DND-41 (cell line): ENCODE data around the gene SLC25A42.

Experiments
- EZH2 ChIP-seq: IDR thresholded peaks from 3 replicates; pipeline ENCODE4 v1.6.1; 2012; ENCODE audit warnings: borderline replicate concordance, low read depth, mild to moderate bottlenecking, moderate library complexity, low read length, inconsistent platforms; ENCODE audit not compliant: severe bottlenecking
- TF ChIP-seq, protein P1 (sequence below): IDR thresholded peaks from 2 replicates; pipeline ENCODE4 v1.5.1; 2012; ENCODE audit warnings: borderline replicate concordance, low read length, moderate library complexity, mild to moderate bottlenecking; ENCODE audit not compliant: poor library complexity, severe bottlenecking; ENCODE audit errors: extremely low read depth

DNA sequence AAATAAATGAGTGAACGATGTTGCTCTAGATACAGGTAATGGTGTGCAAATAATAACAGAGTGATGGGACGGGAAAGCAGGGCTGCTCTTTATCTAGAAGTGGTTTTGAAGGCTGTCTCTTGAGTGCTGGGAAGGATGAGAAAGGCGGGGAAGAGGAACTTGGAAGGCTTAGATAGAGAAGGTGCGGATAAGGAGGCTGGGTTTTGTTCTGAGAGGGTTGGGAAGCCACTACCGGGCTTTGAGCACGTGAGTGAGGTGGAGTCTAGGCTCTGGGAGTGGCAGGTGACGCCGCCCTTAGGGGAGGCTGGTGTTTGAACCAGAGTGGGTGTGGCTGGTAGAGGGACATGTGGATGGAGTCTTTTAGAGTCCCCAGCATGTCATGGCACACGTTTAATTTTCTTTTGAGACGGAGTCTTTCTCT, 29.6 kb upstream of the SLC25A42 start:
- no peak for TF ChIP-seq EZH2
- TF ChIP-seq, protein P1, sequence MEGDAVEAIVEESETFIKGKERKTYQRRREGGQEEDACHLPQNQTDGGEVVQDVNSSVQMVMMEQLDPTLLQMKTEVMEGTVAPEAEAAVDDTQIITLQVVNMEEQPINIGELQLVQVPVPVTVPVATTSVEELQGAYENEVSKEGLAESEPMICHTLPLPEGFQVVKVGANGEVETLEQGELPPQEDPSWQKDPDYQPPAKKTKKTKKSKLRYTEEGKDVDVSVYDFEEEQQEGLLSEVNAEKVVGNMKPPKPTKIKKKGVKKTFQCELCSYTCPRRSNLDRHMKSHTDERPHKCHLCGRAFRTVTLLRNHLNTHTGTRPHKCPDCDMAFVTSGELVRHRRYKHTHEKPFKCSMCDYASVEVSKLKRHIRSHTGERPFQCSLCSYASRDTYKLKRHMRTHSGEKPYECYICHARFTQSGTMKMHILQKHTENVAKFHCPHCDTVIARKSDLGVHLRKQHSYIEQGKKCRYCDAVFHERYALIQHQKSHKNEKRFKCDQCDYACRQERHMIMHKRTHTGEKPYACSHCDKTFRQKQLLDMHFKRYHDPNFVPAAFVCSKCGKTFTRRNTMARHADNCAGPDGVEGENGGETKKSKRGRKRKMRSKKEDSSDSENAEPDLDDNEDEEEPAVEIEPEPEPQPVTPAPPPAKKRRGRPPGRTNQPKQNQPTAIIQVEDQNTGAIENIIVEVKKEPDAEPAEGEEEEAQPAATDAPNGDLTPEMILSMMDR = no peak
